GM10266 (cell line): ENCODE data around the gene KDM3A.
"Not testable (repeated sequence)": the region's sequence is repeated elsewhere in the genome, so short reads cannot be mapped to it uniquely, and the experiment has no call there.

Source experiments
- DNase-seq: peaks from one replicate; pipeline ENCODE4 v3.0.0; 2012; ENCODE audit errors: extremely low spot score
- CTCF ChIP-seq: IDR thresholded peaks from 2 replicates; pipeline ENCODE4 v1.5.1; 2012; ENCODE audit warnings: mild to moderate bottlenecking, low read depth; ENCODE audit not compliant: control insufficient read depth, insufficient read depth; ENCODE audit errors: missing control alignments

The KDM3A gene

GRCh38 chr2:86490245-86490644 is 49.1 kb downstream of the KDM3A start:
- no peak for TF ChIP-seq CTCF
- no peak for DNase-seq

- DNase-seq = no peak
- no peak for TF ChIP-seq CTCF
Observed at GRCh38 chr2:86491088-86491487, 49.9 kb downstream of the KDM3A start.

GRCh38 chr2:86492048-86492453 is 50.9 kb downstream of the KDM3A start:
- no peak for DNase-seq
- TF ChIP-seq CTCF = no peak

DNA sequence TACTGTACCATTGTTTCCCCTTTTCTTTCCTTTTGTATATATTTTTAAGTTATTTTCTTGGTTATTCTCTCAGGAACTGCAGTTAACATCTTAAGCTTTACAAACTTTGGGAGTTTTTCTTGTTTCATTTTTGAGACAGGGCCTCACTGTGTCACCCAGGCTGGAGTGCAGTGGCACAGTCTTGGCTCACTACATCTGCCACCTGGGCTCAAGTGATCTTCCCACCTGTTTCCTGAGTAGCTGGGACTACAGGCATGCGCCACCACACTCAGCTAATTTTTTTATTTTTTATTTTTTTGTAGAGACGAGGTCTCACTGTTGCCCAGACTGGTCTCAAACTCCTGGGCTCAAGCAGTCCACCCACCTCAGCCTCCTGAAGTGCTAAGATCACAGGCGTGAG is 55.2 kb downstream of the KDM3A start:
- DNase-seq = not testable (repeated sequence)

DNA sequence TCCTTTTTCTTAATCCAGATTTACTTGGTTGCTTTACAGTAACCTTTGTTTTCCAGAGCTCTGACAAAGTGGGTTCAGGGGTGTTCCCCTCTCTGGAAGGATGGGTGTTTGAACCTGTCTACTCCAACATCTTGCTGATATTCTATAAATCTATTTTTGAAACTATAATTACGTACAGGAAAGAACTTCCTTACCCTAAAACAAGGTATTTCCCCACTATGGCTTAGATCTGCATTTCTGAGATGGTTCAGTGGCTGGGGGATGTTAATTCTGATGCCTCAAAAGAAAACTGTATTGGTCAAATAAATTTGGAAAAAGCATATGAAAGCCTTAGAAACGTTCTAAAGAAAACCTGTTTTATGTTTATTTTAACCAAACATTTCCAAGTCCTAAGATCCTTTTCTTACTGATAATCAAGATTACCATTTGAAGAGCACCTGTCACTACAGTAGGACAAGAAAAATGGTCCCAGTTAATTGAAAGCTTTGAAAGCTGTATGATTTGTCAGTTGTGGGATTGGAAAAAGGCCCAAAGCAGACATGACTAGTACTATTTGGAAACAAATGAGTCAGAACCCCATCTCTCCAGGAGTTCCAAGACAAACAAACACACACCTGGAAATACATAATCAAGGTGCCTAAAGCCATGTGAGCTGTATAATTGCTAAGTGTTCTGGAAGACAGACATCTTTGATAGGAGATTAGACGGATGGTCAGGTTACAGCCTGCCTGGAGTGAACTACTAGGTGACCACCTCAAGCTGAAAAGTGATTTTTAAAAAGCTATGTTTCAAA is 57.5 kb downstream of the KDM3A start:
- DNase-seq = no peak
- TF ChIP-seq CTCF = no peak

DNA sequence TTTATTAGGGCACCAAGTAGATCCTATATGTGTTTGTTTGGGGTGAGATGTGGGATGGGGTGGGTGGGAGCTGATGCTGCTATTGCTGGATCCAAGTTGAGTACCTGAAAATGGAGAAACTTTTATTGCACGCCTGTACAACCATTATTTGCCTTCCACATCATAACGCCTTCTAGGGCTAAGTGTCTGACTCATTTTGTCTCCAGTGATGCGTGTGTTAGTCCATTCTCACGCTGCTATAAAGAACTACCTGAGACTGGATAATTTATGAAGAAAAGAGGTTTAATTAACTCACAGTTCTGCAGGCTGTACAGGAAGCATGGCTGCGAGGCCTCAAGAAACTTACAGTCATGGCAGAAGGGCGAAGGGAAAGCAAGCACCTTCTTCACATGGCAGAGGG is 58.2 kb downstream of the KDM3A start:
- DNase-seq = no peak
- no peak for TF ChIP-seq CTCF

DNA sequence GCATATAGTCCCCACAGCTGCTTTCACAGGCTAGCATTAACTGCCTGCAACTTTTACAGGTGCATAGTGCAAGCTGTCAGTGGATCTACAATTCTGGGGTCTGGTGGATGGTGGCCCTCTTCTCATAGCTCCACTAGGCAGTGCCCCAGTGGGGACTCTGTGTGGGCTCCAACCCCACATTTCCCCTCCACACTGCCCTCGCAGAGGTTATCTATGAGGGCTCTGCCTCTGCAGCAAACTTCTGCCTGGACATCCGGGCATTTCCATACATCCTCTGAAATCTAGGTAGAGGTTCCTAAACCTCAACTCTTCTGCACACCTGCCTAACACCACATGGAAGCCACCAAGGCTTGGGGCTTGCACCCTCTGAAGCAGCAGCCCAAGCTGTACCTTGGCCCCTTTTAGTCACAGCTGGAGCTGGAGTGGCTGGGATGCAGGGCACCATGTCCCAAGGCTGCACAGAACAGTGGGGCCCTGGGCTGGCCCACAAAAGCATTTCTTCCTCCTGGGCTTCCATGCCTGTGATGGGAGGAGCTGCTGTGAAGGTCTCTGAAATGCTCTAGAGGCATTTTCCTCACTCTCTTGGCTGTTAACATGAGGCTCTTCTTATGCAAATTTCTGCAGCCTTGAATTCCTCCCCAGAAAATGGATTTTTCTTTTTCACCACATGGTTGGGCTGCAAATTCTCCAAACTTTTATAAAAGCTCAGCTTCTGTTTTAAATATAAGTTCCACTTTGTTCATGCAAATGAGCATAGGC is 59.3 kb downstream of the KDM3A start:
- no peak for DNase-seq
- no peak for TF ChIP-seq CTCF
